Skin of body (tissue), 2 donors: ENCODE results near the gene NUDT19. TPM values are rescaled to one million over a fixed set of nuclear protein-coding genes. Genes with fewer than 3 reads are reported as not detected.
"Not testable (repeated sequence)": the region's sequence is repeated elsewhere in the genome, so short reads cannot be mapped to it uniquely, and the experiment has no call there.

Experiments used
- DNase-seq: peaks from one replicate; lab custom pipeline; 2025; lab: John Stamatoyannopoulos, UW
- total RNA-seq: library from RNA; depleted of rRNA; stranded (reverse); fragments of >200 nt; gene quantifications from one replicate; pipeline ENCODE4 v1.2.3, GENCODE V29; 2014

NUDT19 gene
- total RNA-seq, 1 donor from 2014 or later = 9.5 TPM

DNA sequence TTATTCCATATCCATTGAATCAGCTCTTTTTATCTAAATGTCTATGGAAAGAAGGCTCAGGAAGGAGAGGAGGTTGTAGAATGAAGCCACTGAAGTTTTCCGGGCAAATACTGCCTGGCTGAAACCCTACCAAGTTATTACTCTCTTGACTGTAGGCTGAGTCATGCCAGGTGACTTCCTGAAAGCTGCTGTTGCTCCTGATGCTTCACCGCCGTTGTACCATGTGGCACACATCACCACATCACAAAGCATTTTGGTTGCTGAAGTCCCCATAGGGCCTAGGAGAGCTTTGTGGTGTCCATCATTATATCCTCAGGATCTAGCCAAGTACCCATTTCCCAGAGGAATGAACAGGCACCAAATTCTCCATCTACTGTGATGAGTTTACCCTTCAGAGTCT, 16.8 kb downstream of the NUDT19 start:
- DNase-seq = no peak

DNA sequence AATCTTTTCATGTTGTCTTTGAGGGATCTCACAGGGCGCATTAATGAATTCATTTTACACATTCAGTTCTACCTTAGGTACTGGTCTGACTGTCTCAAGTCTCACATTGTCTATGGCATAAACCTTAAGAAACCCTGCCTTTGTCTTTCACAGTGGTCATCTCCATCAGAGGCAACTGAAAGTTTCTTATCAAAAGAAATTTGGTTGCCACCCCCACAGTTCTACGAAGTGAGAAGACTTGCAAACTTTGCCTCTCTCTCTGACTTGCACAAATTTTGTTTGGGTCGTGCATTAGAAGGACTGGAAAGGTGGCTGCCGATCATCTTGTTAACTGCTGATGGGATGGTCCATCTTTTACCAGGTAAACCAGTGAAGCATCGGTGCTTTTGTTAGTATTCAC, 17.4 kb downstream of the NUDT19 start:
- DNase-seq = no peak

DNA sequence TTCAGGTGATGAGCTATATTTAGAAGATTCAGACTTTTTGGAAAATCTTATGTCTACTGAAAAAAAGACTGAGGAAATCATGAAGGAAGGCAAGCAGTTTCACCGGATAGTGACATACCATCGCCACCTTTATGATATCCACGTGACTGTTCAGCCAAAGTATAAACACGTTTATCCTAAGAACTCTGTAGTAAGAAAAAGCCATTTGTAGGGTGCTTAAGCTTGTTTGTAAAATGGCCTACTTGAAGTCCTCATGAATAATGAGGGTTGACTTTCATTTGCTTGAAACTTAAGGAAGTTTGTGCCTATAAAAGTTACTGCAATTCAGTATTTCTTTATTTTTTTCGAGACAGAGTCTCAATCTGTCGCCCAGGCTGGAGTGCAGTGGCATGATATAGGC, 20.1 kb downstream of the NUDT19 start:
- no peak for DNase-seq

DNA sequence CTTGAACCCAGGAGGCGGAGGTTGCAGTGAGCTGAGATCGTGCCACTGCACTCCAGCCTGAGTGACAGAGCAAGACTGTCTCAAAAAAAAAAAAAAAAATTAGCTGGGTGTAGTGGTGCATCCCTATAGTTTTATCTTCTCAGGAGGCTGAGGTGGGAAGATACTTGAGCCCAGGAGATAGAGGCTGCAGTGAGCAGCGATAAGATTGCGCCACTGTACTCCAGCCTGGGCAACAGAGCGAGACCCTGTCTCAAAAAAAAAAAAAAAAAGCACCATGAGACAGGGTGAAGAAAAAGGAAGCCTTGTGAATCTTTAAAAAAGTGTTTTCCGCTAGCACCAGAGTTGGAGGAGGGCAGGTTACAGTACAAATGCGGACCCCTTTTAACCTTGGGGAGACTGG, 24.6 kb downstream of the NUDT19 start:
- DNase-seq = not testable (repeated sequence)

DNA sequence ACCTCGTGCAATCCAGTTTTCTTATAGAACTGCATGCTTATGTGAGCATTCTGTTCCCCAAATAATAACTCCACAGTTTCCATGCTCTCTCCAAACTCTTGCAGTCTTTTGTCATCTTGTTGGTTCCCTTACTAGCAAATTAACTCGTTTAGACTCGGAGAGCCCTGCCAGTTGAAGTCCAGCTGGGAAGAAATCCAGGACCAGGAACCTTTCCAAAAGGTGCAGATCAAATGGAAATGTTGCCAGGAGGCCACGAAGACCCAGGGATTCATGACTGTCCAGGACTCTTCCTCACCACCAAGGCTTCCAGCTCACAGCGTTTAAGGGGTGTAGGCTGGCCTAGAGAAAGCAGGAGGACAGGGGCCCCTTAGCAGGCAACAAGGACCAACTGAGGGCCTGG, 25.9 kb downstream of the NUDT19 start:
- no peak for DNase-seq

DNA sequence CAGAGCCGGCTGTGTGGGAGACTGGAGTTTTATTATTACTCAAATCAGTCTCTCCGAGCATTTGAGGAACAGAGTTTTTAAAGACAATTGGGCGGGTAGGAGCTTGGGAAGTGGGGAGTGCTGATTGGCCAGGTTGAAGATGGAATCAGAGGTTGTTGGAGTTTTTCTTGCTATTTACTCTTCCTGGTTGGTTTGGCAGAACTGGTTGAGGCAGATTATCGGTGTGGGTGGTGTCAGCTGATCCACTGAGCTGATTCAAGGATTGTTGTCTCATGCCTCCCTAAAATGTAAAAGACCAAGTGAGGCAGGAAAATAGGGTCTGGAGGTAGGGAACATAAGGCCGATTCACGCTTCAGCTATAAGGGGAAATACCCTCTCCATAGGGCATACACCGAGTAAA, 26.7 kb downstream of the NUDT19 start:
- DNase-seq = no peak

DNA sequence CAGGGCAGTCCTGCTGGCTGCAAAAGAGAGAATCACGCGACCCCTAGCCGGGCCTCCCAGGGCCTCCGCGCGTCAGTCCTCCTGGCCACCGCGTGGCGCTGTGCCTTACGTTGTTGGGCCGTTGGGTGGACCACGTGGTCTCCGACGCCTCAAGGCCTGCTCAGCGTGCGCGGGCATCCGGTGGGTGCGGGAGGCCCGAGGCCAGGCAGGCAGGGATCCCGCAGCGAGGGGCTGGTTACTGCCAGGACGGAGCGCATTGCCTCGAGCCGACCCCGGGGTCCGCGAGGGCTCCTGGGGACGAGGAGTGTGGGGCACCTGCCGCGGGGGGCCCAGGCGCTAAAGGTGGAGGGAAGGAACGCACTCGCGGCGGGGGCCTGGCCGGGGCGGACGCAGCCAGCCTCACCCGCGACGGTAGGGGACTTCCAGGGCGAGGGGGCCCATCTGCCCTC, 28.0 kb downstream of the NUDT19 start, which contains the start of gene TDRD12:
Gene TDRD12, plus strand, starts transcription at position 157 of the 449 bp plus-strand sequence. CDS start 306 bp downstream, outside the sequence.
- no peak for DNase-seq

DNA sequence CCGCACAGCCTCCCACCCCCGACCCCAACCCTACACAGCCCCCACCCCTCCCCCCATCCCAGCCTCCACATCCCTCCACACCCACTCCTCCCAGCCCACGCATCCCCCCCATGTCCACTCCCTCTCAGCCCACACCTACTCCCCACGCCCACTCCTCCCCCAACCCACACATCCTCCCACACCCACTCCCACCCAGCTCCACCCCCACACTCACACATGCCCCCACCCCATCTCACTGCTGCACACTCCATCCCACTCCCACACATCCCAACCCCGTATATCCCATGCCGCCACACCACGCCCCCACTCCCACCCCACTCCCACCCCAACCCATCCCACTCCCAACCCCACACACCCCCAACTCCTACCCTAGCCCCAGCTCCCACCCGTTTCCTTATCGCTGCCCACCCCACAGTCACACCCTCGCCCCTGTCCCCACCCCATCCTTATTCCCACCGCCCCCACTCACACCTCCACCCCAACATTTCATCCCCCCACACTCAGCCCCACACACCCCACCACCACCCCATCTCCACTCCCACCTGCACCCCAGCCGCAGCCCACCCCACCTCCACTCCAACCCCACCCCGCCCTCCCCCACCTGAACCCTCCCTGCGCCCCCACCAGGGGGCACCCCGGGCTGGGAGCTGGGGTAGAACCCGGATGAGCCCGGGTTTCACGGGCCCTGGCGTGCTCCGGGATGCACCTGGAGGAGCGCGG, 28.8 kb downstream of the NUDT19 start:
- DNase-seq = no peak

DNA sequence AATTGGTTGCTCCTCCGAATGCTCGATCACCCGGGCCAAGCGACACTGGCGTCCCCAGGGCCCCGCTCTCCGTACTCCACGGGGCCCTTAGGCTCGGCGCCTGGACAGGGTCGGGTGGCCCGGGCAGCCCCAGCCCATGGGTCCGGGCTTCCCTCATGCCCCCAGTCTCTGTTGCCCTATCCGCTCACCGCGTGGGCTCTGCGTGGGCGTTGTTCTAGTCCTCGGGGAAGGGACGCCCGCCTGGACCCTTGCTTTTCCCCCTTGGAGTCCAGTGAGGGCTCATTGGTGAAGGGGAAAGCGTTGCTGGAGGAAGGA, 29.3 kb downstream of the NUDT19 start:
- no peak for DNase-seq

DNA sequence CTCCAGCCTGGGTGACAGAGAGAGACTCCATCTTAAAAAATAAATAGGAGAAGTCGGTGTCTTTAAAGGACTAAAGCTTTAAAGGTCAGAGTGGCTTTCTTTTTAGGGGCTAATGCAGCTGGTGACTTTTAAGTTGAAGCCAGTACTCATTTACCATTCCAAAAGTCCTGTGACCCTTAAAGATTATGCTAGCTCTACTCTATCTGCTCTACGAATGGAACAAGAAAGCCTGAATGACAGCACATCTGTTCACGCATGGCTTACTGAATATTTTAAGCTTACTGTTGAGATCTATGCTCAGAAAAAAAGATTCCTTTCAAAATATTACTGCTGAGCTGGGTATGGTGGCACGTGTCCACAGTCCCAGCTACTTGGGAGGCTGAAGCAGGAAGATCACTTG, 44.3 kb downstream of the NUDT19 start:
- no peak for DNase-seq

DNA sequence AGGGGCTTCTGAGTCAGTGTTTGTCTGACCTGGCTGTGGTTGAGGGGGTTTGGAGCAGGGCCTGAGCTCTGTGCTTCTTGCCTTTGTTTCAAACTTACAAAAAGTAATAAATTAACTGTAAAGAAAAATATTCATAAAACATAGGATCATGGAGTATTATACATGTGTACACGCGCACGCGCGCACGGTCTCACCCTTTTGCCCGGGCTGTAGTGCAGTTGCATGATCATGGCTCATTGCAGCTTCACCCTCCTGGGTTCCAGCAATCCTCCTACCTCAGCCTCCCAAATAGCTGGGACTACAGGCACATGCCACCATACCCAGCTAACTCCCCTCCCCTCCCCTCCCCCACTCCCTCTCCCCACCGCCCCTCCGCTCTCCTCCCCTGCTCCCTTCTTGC, 51.4 kb downstream of the NUDT19 start:
- no peak for DNase-seq

DNA sequence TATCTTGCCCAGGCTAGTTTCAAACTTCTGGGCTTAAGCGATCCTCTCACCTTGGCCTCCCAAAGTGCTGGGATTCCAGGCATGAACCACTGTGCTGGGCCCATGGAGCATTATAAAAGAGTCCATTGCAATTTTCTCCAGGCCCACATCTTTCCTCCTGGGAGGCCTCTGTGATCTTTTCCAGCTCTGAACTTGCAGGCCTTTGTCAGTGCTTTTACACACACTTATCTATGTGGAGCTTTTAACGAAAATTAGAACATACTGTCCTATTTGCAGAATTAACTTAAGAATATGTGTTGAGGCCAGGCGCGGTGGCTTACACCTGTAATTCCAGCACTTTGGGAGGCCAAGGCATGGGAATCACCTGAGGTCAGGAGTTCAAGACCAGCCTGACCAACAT, 51.8 kb downstream of the NUDT19 start:
- DNase-seq = no peak

DNA sequence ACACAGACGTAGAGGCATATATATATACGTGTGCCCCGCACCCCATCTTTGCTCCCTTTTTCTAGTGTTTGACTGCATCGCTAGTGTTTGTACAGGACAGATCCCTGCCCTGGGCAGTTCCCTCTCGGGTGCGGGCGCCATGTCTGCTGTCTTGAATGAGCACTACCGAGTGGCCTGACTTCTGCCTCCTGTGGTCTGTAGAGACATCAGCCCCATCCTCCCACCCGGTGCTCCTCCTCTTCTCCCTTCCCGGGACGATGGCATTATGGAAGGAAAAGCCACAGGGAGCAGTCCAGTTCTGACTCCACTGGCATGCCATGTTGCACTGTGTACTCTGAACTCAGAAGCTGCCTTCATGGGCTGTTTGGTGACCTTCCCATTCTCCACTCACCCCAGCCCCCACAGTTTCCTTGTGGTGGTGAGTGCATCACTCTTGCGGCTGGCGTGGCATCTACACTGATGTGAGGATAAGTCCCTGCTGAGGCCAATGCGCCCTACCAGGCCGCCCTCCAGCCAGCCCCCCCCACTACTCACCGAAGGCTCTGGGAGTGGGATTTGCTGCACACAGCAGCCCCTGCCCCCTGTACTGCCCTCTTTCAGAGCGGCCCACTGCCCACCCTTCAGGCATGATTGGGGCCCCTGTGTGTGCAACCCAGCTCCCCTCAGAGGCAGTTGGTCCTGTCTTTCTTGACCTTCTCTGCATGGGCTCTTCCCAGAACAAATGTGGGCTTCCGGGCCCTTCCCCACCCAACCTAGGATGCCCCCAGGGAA, 53.1 kb downstream of the NUDT19 start:
- DNase-seq = no peak

DNA sequence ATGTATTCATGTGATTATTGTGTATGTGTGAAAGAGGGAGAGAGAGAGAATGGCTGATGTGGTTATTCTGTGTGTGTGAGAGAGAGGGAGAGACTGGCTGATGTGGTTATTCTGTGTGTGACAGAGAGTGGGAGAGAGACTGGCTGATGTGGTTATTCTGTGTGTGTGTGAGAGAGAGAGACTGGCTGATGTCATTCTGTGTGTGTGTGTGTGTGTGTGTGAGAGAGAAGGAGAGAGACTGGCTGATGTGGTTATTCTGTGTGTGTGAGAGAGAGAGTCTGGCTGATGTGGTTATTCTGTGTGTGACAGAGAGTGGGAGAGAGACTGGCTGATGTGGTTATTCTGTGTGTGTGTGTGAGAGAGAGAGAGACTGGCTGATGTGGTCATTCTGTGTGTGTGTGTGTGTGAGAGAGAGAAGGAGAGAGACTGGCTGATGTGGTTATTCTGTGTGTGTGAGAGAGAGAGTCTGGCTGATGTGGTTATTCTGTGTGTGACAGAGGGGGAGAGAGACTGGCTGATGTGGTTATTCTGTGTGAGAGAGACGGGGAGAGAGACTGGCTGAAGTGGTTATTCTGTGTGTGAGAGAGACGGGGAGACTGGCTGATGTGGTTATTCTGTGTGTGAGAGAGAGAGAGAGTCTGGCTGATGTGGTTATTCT, 54.1 kb downstream of the NUDT19 start:
- DNase-seq = not testable (repeated sequence)

DNA sequence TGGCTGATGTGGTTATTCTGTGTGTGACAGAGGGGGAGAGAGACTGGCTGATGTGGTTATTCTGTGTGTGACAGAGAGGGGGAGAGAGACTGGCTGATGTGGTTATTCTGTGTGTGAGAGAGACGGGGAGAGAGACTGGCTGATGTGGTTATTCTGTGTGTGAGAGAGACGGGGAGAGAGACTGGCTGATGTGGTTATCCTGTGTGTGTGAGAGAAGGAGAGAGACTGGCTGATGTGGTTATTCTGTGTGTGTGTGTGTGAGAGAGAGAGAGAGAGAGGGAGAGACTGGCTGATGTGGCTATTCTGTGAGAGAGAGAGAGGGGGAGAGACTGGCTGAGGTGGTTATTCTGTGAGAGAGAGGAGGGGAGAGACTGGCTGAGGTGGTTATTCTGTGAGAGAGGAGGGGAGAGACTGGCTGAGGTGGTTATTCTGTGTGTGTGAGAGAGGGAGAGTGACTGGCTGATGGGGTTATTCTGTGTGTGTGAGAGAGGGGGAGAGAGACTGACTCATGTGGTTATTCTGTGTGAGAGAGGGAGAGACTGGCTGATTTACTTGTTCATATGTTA, 55.1 kb downstream of the NUDT19 start:
- not testable (repeated sequence) for DNase-seq

DNA sequence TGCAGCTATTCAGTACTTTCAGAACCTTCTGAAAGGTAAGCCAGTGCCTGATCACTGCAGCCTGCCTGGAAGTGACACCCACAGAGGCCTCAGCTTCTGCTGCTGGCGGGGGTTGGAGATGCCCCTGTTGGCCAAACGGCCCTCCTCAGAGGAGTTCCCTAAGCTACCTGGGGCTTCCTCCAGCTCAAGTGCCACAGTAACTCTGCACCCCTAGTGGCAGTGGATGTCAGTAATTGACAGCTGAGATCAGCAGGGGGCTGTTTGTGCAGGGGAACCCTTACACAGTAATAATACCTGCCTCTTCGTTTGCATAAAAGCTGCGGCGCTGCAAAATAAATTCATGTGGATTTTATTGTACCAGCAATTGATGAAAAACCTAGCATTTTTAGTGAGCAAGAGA, 56.9 kb downstream of the NUDT19 start:
- no peak for DNase-seq

DNA sequence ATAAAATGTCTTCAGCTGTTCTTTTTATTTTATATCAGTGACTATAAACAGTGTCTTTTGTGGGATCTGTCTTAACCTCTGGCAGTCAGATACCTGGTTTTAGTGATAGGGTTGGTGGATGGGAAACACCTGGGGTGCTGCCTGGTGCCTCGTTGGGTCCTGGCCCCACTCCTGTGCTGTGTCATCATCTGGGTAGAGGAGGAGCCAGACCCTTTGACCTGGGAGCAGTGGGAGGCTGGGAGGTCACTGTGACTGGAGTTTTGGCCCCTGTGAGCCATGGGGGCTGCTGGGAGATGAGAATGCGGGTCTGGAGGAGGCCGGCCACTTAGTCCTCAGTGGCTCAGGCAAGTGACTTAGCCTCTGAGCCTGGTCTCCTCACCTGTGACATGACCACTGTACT, 57.3 kb downstream of the NUDT19 start:
- no peak for DNase-seq

DNA sequence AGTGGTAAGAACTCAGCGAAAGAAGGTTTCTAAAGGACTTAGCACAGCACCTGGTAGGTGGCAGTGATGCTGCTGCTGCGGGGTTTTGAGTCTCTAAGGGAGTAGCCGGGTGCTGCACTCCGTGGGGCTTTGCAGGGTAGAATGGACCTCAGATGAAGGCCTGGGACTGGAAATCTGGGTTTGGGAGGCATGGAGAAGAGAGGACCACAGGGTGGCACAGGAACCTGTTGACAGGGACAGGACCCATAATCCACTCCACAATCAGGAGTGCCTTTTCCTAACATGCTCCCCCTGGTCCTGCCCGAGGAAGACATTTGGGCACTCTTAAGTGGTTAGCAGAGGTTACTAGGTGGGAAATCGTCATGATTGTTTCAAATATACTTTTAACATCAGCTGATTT, 57.7 kb downstream of the NUDT19 start:
- no peak for DNase-seq

DNA sequence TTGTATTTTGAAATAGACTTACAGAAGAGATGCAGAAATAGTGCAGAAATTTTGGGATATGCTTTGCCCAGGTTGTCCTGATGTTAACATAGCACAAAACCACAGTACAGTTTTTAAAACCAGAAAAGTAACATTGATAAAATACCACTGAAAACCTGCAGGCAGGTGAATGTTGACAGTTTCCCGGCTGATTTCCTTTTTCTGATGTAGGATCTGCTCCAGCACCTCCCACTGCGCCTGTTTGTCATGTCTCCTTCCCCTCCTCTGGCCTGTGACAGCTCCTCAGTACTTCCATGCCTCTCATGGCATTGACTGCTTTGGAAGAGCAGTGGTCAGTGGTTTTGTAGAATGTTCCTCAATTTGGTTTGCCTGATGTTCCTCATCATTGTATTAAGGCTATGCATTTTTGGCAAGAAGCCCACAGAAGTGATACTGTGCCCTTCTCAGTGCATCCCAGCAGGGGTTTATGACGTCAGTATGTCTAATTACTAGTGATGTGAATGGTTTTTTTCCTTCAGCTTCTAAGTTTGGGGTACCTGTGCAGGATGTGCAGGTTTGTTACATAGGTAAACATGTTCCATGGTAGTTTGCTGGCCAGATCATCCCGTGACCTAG, 58.9 kb downstream of the NUDT19 start:
- no peak for DNase-seq

DNA sequence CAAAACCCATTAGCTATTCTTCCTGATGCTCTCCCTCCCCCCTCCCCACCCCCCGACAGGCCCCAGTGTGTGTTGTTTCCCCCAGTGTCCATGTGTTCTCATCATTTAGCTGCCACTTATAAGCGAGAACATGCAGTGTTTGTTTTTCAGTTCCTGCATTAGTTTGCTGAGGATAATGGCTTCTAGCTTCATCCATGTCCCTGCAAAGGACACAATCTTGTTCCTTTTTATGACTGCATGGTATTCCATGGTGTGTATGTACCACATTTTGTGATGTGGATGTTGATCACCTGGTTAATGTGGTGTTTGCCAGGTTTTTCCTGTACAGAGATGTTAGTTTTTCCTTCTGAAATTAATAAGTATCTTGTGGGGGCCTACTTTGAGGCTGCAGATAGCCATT, 59.4 kb downstream of the NUDT19 start:
- no peak for DNase-seq

DNA sequence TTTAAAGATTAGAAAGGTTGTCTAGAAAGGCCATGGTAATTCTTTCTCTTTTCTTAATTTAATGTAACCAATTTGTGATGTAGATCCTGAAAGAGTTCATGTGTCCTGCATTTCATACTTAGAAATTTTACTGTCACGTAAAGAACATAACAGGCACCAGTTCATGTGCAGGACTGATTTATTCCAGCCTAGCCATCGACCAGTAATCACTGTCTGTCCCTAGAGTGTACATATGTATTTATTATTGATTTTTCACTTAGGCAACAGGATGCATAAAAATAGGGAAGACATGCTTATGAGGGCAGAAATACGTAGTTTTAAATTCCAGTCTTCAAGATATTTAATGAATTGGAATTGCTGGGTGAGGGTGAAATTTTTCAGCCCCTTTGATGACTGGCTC, 65.6 kb downstream of the NUDT19 start:
- no peak for DNase-seq
